NCI-H2227 (cell line): ENCODE results near the gene FAM174C.
A peak's percentile ranks its signal among the peaks of the same experiment; 100 is the strongest.

Experiments used
- DNase-seq: peaks from one replicate; lab custom pipeline; 2025; ENCODE audit not compliant: unreplicated experiment; lab: John Stamatoyannopoulos, UW

The FAM174C gene

GRCh38 chr19:1237027-1237659 is 38.2 kb upstream of the FAM174C start:
- no peak for DNase-seq

- peak; percentile 65 for DNase-seq
These were observed 37.5 kb upstream of the FAM174C start, which contains the start of gene CBARP for GRCh38 chr19:1237754-1238368. TSS of gene CBARP (minus strand) at chr19:1238005. CDS start at chr19:1236100, 1,905 bp downstream.

- no peak for DNase-seq
These were observed 36.7 kb upstream of the FAM174C start for GRCh38 chr19:1238369-1239303.

- no peak for DNase-seq
These were observed 35.9 kb upstream of the FAM174C start for GRCh38 chr19:1239420-1239795.

GRCh38 chr19:1239796-1240737 is 35.3 kb upstream of the FAM174C start:
- DNase-seq, result peak; percentile 95

- no peak for DNase-seq
These were observed 34.4 kb upstream of the FAM174C start for GRCh38 chr19:1240925-1241324.

GRCh38 chr19:1241417-1242095 is 33.8 kb upstream of the FAM174C start, which contains the start of gene ATP5F1D:
TSS of gene ATP5F1D (plus strand) at chr19:1241751. CDS start at chr19:1241851, 100 bp downstream.
- peak; percentile 95 for DNase-seq

GRCh38 chr19:1243768-1244692 is 31.3 kb upstream of the FAM174C start:
- DNase-seq, result peak; percentile 77

- DNase-seq, result no peak
These were observed 30.5 kb upstream of the FAM174C start for GRCh38 chr19:1244693-1245451.

- DNase-seq, result no peak
These were observed 29.7 kb upstream of the FAM174C start for GRCh38 chr19:1245494-1246264.

- peak; percentile 26 for DNase-seq
These were observed 28.9 kb upstream of the FAM174C start for GRCh38 chr19:1246265-1247087.

GRCh38 chr19:1247748-1248138 is 27.6 kb upstream of the FAM174C start:
- no peak for DNase-seq

- DNase-seq, result peak; percentile 86
These were observed 27.1 kb upstream of the FAM174C start, which contains the start of gene MIDN for GRCh38 chr19:1248139-1248785. TSS of gene MIDN (plus strand) at chr19:1248583. CDS start at chr19:1250297, 1,714 bp downstream.

GRCh38 chr19:1248786-1249297 is 26.5 kb upstream of the FAM174C start:
- peak; percentile 87 for DNase-seq

GRCh38 chr19:1249298-1249989 is 25.9 kb upstream of the FAM174C start:
- DNase-seq, result peak; percentile 93
